Islet precursor cell (in vitro differentiated cells): Measurements from ENCODE around the gene L3MBTL4.
"Not testable (repeated sequence)": the region's sequence is repeated elsewhere in the genome, so short reads cannot be mapped to it uniquely, and the experiment has no call there.

Experiments used
- DNase-seq: peaks from one replicate; pipeline ENCODE4 v3.0.0-alpha.2; 2018

Gene L3MBTL4

DNA sequence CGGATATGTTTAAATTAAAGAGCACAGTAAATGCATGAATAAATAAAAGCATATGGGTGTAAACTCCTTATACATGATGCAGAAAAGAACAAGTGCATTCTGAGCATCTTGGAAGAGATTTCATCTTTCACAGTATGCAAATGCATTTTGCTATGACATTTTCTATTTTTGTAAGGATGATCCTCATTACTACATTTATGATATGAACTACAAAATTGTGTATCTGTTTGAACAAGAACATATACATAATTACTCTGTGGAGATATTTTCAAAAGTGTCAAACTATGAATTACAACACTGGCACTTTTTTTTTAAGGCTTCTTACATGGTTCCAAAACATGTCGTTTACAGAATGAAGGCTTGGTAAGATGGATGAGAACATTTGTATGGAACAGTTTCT lies 335.3 kb downstream of the L3MBTL4 start:
- DNase-seq = no peak

DNA sequence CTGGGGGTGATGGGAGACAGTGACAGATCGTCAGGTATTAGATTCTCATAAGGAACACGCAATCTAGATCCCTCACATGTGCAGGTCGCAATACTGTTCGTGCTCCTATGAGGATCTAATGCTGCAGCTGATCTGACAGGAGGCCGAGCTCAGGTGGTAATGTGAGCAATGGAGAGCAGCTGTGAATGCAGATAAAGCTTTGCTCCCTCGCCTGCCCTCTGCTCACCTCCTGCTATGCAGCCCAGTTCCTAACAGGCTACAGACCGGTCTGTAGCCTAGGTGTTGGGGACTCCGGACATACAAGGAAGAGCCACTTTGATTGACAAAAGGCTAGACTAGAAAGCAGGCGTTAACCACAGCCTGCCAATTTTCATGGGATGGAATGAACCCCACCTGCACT lies 335.8 kb downstream of the L3MBTL4 start:
- no peak for DNase-seq

DNA sequence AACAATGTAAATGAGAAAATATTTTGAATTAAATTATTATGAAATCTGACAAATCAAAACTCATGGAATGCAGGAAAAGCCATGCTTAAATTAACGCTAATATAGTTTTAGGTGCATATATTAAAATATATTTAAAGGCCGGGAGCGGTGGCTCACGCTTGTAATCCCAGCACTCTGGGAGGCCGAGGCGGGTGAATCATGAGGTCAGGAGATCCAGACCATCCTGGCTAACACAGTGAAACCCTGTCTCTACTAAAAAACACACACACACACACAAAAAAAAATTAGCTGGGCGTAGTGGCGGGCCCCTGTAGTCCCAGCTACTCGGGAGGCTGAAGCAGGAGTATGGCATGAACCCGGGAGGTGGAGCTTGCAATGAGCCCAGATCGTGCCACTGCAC lies 342.3 kb downstream of the L3MBTL4 start:
- DNase-seq = not testable (repeated sequence)

DNA sequence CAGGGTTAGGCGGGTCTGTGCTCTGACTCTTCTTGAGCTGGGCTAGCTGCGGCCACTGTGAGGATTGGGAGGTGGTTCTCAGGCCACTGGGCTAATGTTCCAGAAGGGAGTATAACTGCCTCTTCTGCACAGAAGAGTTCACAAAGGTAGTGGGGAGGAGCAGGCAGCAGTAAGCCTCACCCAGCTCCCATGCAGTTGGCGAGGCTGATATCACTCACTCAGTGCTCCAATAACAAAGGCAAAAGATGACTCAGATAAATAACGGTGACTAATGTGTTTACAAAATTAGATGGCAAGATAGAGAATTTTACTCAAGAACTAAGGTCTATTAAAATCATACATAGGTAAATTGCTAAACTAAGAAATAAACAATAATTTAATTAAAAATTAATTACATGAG lies 345.2 kb downstream of the L3MBTL4 start:
- DNase-seq = no peak

DNA sequence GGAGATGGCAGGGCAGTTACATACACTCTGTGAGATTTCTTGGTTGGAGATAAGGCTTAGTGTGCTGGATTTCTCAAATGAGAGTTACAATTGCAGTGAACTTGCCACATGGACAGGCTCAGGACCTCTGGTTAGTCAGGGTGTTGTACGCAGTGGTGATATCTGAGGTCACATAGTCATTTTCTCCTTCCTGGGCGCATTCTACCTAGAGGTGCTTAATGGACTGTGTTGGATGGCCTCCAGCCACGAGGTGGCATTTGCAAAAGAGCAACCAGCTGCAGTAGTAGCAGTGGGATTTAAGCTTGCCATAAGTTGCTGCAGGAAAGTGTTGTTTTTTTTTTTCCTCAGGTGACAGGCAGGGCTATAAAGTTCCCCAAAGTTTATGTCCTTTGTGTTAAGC lies 345.6 kb downstream of the L3MBTL4 start:
- DNase-seq = no peak

DNA sequence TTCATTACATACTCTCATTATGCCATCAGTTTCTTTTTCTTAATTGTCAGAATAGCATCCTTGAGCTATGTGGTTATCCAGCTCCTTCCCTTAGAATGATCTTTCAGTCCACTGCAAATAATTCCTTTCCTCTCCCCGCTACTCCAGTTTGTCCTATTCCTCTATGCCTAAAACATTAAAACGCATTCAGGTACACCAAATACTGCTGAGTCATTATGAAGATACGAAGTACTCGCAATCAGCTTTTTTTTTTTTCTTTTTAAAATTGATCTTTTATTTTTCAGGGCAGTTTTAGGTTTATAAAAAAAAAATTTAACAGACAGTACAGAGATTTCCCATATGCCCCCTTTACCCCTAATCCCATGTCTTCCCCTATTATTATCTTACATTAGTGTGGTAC lies 354.6 kb downstream of the L3MBTL4 start:
- DNase-seq = no peak

DNA sequence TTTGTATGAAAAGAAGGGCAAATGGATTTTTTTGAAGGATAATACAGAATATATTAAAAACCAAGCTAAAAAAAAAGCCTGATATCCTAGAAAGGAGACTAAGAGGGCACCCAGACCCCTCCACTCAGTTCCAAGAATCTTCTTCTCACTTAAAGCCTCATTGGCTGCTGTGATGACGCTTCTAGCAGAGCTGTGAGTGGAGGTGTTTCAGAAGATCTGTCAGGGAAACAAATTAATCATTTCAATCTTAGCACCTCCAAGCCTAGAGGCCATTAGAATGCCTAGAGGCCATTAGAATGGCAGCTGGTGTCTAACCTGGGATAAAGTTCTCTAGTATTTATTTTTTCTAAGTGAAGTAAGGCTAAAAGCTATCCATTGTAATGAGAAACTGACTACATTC lies 355.2 kb downstream of the L3MBTL4 start:
- no peak for DNase-seq

DNA sequence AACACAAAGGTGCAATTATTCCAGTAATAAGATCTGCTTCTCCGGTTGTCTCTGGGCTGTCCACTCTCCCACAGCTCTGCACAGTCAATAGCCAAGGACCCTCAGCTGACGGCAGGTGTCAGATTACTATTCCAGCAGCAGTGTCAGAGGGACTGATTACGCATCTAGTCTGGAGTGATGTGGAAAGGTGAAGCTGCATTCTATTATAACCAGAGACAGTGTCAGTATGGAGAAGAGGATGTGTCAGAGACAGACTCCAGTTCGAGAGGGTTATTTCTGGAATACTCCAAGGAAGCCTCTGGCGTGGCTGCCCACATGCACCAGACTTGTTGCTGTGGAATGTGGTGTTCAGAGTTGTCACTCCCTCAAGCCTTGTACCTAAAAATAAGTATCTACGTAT lies 355.8 kb downstream of the L3MBTL4 start:
- DNase-seq = peak; percentile 88

DNA sequence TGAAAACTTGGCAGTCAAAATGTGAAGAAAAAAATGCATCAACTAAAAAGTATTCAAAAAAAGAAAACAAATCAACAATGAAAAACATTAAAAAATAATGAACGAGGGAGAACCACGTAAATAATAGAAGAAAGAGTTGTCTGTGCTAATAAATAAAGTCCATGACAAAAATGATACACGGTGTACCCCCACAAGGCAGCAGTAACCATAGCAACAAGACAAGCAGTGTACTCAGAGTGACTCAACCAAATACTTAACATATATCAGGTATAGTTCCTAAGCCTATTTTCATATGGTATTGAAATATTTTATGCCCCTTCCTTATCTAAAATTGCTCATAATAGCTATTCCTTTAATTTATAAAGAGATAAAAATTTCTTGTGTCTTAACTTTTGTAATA lies 357.1 kb downstream of the L3MBTL4 start:
- no peak for DNase-seq

DNA sequence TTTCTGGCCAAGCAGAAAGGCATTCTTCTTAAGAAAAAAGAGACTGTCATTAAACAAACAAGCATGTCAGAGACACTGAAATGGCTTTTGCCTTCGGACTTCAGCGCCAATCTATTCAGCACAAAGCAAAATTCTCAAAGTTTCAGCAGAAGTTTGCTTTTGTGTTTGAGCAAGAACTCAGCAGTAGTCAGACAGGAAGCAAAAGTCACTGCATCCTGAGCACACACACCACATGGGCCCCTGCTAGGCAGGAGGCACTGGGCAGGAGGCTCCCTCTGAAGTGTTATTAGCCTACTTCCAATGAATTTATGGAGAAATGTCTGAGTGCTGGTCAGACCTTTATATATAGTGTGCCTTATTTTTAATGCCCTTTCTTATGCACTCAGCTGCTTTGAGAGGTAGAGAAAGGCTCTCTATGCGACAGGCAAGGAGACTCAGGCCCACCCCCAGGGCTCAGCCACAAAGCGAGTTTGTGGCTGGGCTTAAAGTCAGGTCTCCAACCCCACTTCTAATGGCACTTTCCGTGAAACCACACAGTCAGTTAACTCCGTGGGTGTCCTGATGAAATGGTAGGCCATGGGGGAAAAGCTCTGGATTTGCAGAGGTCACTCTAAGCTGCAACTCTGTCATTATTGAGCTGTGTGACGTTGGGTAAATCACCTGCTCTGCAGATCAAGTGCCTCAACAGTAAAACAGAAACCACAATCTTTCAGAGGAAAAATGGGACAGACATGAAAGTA lies 358.4 kb downstream of the L3MBTL4 start:
- no peak for DNase-seq

DNA sequence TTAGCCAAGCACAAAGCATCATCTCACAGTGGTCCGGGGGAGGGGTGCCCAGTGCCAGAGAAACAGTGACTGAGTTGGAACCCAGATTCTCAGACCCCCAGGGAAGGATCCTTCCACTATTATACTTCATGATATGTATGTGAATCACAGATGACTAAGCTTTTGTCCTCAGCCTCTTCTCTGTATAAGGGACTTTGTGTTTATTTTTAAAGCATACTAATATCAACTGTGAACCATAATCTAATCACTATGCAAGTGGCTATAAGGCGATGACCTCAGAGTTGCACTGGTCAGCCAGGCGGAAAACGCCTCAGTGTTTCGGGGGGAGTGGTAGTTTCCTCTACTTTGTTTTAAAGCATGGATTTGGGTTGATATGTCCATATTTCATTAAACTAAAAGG lies 359.0 kb downstream of the L3MBTL4 start:
- no peak for DNase-seq

DNA sequence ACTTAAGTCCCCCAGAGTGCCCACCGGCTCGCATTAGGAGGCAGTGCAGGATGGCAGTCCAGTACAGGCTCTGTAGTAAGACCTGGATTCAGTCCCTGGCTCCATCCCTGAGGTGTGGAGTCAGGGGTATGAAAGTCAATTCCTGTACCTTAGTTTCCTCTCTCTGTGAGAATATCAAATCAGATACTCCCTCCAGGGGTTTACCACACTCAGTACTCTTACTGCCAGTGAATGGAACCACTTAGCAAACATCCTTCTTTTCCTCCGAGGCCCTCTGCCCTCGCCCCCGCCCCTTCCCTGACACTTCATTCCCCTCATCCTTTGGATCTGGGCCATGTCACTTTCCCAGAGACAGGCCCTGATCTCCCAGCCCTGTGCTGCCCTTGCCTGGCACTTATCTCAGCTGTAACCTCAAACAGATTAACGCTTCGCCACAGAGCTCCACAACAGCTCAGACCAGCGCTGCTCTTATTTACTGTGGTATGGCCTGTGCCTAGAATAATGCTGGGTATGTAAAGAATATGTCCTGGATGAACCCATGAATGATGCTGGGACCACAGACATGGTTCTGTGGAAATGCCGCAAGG lies 360.4 kb downstream of the L3MBTL4 start:
- peak; percentile 89 for DNase-seq

DNA sequence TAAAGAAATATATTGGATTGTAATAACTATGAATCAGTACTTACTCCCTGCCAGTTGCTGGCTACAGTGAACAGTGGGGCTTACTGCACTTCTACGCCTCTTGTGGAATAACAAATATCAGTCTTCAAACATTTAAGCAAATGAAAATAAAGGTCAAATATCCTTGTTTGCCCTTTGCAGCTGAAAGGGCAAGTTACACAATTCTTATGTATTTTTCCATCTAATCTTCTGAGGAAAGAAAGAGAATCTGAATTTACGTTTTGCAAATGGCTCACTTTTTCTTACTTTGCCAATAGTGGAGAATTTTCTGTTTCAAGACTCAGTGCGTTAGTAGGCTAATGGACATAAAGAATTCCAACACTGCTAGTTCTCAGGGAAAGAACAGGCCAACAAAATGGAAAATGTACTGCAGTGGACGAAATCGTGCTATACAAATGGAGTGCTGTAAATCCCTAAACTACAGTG lies 362.2 kb downstream of the L3MBTL4 start:
- no peak for DNase-seq

DNA sequence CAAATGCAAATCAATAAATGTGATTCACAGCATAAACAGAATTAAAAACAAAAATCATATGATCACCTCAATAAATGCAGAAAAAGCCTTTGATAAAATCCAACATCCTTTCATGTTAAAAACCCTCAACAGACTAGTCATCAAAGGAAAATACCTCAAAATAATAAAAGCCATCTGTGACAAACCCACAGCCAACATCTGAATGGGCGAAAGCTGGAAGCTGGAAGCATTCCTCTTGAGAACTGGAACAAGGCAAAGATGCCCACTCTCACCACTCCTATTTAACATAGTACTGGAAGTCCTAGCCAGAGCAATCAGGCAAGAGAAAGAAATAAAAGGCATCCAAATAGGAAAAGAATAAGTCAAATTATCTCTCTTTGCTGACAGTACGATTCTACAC lies 367.1 kb downstream of the L3MBTL4 start:
- DNase-seq = not testable (repeated sequence)

DNA sequence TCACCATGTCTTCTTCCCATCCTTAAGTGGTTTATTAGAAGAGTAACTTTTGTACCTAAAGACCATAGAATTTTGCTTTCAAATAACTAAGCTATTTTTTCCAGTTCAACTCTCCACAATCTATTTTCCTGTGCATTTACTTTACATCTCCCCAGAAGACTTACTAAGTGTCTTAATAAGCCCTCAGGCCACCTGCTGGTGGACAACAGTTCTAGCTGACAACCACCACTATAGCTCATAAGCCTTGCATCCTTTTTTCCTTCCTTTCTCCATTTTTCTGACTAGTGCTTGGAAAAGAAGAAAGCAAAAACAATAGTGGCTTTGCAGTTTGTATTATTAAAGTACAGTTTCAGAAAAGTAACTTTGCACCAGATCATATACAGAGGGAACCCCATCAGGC lies 369.9 kb downstream of the L3MBTL4 start:
- no peak for DNase-seq

DNA sequence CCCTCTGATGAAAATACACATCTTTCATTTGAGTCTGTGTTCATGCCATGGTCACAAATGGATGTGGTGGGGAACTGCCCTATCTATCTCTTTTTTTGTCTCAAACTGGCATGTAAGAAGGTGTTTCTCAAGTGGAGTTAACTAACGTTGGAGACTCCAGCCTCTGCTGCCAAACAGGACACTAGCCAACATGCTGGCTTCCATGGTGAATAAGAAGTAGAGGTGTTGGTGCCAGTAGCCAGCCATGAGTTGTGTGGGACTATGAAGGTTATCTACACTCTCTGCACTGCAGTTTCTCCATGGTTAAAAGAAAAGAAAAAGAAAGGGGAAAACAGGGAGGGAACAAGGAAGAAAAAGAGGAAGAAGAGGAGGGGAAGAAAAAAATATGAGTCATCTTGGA lies 370.4 kb downstream of the L3MBTL4 start:
- no peak for DNase-seq

DNA sequence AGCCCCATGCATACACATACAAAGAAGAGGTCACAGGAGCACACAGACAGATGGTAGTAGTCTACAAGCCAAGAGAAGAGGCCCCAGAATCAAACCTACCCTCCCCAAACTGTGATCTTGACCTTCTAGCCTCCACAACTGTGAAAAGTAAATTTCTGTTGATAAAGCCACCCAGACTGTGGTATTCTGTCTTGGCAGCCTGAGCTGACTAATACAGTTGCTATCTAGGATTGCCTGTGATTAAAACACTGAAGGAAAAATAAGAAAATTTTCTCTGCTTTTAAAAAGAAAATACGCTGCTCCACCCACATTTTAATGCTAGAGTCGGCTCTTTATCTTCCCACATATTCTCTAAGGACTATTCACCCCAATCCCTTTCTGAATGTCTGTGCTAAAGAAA lies 375.7 kb downstream of the L3MBTL4 start:
- no peak for DNase-seq

DNA sequence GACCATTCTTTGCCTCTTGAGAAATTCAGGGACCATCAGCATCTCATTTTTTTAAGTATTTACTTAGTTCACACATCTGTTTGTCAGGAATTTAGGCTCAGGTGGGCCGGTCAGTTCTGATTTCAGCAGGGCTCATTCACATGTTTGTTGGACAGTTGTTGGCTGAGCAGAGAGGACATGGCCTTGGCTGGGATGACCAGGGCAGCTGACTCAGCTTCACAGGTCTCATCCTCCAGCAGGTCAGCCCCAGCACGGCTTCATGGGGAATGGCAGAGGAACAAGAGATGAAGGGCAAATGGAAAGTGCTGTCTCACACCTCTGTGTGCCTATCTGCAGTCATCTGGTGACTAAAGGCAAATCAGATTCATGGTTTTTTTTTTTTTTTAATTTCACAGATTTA lies 383.3 kb downstream of the L3MBTL4 start:
- no peak for DNase-seq

DNA sequence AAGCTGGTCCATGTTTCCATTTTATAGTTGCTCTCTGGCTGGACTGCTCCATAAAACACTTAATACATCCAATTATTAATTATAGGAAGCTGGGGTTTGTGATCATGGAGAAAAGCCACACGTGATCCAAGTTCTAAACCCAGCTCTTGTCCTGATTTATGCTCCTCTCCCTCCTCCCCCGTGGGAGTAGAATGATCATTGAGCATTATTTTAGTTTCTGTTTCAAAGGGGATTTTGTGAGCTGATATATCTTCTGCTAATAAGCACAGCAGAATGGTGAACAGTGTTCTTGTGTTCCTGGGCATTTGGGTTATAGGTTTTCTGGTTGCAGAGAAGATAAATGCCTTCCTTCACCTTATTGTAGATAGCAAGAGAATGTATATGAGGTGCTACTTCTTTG lies 383.7 kb downstream of the L3MBTL4 start:
- DNase-seq = no peak

DNA sequence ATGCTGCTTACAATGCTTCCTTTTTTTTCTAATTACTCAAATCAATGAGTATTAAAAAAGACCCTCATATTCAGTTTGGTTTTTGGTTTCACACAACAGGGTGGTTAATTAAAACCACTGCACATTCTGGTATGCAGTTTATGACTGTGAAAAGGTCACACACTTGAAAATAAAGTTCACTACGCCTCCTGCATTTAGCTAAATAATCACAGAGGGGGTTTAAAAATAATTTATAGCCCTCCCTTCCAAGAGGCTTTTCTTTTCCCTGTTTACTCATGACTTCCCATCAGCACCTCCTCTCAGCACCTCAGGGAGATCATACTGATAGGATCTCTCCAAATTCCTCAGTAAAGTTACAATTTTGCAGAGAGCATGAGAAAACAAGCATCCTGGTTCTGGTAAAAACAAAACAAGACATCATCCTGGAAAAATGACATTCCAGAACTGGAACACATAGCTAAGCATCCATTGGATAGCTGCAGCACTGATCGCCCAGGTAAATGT lies 389.9 kb downstream of the L3MBTL4 start:
- DNase-seq = no peak

DNA sequence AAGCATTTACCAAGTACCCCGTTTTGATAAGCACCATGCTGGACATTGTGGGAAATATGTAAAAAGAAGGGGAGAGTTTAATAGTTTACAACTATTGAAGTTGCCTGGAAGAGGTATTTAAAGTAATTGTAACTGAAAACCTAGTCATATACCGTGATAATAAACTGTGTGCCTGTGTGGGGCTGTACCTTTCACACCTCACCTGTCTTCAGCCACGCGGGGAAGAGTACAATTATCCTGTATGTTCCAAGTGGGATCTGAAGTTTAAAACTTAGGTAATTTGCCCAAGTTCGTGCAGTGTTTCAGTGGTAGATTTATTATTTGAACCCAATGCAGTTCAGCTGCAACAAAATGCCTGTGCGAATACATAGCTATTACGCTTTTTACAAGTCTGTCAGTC lies 391.2 kb downstream of the L3MBTL4 start:
- DNase-seq = no peak

DNA sequence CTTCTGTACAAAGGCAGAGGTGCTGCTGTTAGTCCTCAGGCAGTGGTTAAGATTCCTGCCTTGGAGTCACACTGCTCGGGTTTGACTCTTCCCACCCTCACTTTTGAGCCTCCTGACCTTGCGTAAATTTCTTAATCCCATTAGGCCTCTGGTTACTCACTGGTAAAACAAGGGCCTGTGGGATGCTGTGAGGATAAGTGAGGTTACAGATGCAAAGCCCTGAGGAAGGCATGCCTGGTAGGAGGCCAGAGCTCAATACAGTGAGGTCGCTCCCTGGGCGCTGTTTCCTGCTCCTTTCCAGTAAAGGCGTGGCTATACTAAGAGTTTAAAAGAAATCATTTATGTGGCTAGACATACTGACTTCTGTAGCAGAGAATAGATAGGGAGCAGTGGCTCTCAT lies 391.9 kb downstream of the L3MBTL4 start:
- DNase-seq = peak; percentile 81

DNA sequence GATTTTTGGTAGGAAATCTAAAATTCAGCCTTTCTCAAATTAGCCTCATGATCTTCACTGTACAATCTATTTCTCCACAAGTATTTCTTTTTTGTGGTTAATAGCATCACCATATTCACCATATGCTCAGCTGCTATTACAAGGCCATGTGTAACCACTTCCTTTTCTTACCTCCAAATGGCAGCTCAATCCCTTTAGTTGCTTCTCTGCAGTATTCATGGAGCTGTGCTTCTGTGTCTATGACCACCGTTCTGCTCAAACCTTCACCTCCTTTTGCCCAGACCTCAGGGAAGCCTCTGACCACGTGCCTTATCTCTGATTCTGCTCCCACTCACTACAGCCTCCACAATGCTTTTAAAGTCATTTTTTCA lies 392.7 kb downstream of the L3MBTL4 start:
- DNase-seq = no peak

DNA sequence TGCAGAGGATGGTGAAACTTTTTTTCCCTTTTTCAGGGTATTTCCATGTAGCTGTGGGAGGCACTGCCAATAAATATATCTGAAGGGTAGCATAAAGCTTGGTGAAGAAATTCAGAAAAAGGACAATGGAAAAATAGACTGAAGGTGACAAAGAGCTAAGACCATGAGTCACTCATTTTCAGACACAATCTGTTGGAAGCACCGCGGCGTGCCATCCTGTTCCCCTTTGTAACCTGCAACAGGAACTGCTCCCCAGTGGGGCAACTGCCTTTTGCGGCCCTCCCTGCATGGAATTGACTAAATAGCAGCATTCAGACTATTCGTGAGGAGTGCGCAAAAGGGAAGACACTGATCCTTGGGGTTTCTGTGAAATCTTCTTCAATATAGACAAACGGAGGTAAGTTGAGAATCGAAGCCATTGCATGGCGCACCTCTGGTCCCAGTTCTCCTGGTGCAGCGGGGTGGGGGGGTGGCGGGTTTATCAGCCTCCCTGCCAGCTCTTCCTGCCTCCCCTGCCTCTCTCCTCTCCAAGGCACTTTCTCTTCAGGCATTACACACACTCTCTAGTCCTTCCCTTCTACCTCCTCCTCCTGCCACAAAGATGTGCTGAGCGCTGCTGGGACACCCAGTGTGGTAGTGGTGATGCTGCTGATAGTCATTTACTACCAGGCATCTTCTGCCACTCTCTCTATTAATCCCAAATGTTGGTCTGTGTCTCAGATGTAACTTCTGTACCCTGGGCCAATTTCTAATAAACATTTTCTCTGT lies 393.2 kb downstream of the L3MBTL4 start:
- no peak for DNase-seq
